Nucleus accumbens (tissue), 56 donors: Measurements from ENCODE around the gene SLC39A12.
"Not testable (repeated sequence)": the region's sequence is repeated elsewhere in the genome, so short reads cannot be mapped to it uniquely, and the experiment has no call there.

Experiments
- DNase-seq, 56 donors: peaks; one replicate each; lab custom pipeline; 2025; lab: John Stamatoyannopoulos, UW

The SLC39A12 gene

GRCh38 chr10:17951868-17952371 is at the start of gene SLC39A12:
TSS of gene SLC39A12 (plus strand) at chr10:17951918. CDS start at chr10:17953277, 1,359 bp downstream.
- no peak for DNase-seq

- DNase-seq: no peak
Observed at GRCh38 chr10:17904564-17904963, 47.2 kb upstream of the SLC39A12 start.

- DNase-seq: no peak
Observed at GRCh38 chr10:17905491-17905890, 46.2 kb upstream of the SLC39A12 start.

- DNase-seq: no peak
Observed at GRCh38 chr10:17906002-17906401, 45.7 kb upstream of the SLC39A12 start.

- no peak for DNase-seq
Observed at GRCh38 chr10:17907641-17908040, 44.1 kb upstream of the SLC39A12 start.

GRCh38 chr10:17910125-17910789 is 41.5 kb upstream of the SLC39A12 start:
- DNase-seq: peak in 6 of 56 donors; percentile 4 to 27 (median 12)

GRCh38 chr10:17912754-17913153 is 39.0 kb upstream of the SLC39A12 start:
- no peak for DNase-seq

GRCh38 chr10:17913604-17914003 is 38.1 kb upstream of the SLC39A12 start:
- no peak for DNase-seq

- no peak for DNase-seq
Observed at GRCh38 chr10:17914169-17915045, 37.3 kb upstream of the SLC39A12 start.

- DNase-seq: no peak
Observed at GRCh38 chr10:17915181-17915580, 36.5 kb upstream of the SLC39A12 start.

- no peak for DNase-seq
Observed at GRCh38 chr10:17918187-17918903, 33.4 kb upstream of the SLC39A12 start.

GRCh38 chr10:17921378-17921777 is 30.3 kb upstream of the SLC39A12 start:
- no peak for DNase-seq

GRCh38 chr10:17923728-17924127 is 28.0 kb upstream of the SLC39A12 start:
- peak in 22 of 56 donors; percentile 1 to 52 (median 5) for DNase-seq

- DNase-seq: no peak
Observed at GRCh38 chr10:17943033-17943745, 8.5 kb upstream of the SLC39A12 start.

GRCh38 chr10:17950269-17950668 is 1.4 kb upstream of the SLC39A12 start:
- not testable (repeated sequence) for DNase-seq

GRCh38 chr10:17950726-17951125 is 992 bp upstream of the SLC39A12 start:
- DNase-seq: no peak

- not testable (repeated sequence) for DNase-seq
Observed at GRCh38 chr10:17954372-17954771, 2.7 kb downstream of the SLC39A12 start.

- no peak for DNase-seq
Observed at GRCh38 chr10:17954861-17955260, 3.1 kb downstream of the SLC39A12 start.

GRCh38 chr10:17958049-17958448 is 6.3 kb downstream of the SLC39A12 start:
- no peak for DNase-seq

GRCh38 chr10:17959870-17960269 is 8.2 kb downstream of the SLC39A12 start:
- no peak for DNase-seq
